ENCODE data around the gene TMEM181.
"Not testable (repeated sequence)": the region's sequence is repeated elsewhere in the genome, so short reads cannot be mapped to it uniquely, and the experiment has no call there.

Gene TMEM181

GRCh38 chr6:158648682-158649131 is 88.8 kb downstream of the TMEM181 start:
- peak overlapping the region in 13 of 21 experiments; percentile 33 to 80 (median 65) for H3K27ac ChIP-seq
- no peak overlapping the region for H3K4me3 ChIP-seq

DNA sequence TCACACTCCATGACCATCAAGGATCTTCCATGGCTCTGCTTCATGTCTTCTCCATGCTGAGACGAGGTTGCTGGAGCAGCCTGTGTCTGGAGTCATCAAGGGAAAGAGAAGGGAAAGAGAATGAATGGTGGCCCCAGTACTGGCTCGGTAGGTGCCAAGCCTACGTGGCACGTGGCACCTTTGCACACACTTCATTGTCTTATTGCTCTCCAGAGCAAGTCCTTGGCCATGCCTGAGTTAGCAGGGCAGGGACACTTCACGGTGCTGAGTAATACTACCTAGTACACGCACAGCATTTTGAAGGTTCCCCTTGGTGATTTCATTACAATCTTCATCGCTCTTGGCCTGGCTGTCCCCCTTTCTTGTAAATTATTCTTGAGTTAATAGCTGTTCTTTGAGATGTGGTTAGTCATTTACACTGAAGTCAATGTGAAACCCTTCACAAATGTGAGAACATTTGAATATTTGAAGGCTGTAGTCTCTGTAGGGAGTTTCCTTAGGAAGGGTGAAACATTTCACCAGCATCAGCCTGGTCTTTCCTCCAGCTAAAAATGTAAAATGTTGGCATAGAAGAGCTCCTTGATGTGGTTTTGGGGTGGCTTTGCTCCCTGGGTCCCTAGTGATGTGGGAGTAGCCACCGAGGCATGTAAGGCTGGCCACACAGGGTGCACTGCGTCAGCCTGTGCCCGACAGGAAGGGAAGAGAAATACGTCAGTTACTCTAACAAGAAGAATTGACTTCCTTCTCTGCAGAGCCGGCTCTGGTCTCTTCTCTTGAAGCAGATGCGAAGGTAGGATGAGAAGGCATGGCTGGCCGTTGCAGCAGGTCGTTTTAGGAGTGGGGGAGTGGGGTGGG is 89.6 kb downstream of the TMEM181 start, which contains the start of gene SYTL3:
TSS of gene SYTL3 (plus strand) at position 766 of the 855 bp plus-strand sequence. CDS start 13,215 bp downstream, outside the sequence.
- Histone ChIP-seq H3K4me3 (peak within 1 kb of the TSS in 2 of 7 experiments; percentile 2), H3K27ac (peak within 1 kb of the TSS in 19 of 21 experiments; percentile 14 to 80 (median 57))

GRCh38 chr6:158651981-158652737 is 92.3 kb downstream of the TMEM181 start:
- peak overlapping the region in 9 of 21 experiments; percentile 4 to 82 (median 50) for H3K27ac ChIP-seq
- not testable (repeated sequence) for H3K4me3 ChIP-seq

DNA sequence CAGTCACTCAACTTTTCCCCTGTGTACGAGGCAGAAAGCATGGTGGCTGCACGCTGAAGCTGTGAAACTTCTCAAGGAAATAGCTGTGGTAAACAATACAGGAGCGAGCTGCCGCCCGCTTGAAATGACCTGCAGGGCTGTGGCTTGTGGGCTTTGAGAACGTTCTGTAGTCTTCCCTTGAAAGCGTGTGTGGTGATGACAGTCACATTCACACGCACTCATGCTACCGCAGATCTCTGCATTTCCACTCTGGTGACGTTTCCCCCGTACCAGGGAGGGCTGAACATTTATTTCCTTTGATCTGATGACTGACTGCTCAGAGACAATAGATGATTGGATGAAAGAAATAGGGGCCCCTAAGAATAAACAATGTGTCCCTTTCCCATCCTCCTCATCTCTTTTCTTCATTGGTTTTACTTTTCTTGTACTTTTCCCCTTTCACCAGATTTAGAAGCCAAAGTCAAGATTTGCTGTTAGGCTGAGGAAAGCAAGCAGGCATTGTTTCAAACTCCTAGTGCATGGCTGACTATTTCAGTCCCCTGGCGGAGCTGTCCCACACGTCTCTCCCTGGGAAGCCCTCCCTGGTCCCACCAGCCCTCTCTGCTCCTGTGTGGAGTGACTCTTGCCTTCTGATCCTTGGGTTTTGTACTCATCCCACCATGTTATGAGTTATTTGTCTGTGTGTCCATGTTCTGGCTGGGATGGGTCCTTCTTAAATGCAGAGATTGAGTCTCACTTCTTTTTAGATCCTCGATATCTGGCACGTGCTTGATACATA is 93.9 kb downstream of the TMEM181 start:
- Histone ChIP-seq H3K4me3 (no peak overlapping the region), H3K27ac (peak overlapping the region in 20 of 21 experiments; percentile 4 to 84 (median 61))

DNA sequence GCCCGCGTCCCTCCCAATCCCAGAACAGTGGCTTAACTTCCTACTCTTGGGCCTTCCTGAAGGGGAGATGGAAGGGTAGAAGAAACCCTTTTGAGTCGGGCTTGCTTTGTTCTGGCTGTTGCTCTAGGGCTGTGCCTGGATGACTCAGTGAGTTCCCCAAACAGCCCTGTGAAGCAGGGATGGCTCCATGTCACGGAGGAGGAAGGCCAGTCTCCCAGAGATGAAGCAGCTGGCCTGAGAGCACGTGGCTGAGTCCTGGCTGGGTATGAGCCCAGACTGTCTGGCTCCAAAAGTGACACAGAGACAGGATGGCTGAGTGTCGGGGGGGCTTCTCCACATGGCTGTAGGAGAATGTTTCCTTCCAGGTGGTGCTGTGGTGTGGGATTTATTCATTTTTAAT is 94.6 kb downstream of the TMEM181 start:
- no peak overlapping the region for H3K4me3 ChIP-seq
- peak overlapping the region in 19 of 21 experiments; percentile 4 to 84 (median 61) for H3K27ac ChIP-seq

DNA sequence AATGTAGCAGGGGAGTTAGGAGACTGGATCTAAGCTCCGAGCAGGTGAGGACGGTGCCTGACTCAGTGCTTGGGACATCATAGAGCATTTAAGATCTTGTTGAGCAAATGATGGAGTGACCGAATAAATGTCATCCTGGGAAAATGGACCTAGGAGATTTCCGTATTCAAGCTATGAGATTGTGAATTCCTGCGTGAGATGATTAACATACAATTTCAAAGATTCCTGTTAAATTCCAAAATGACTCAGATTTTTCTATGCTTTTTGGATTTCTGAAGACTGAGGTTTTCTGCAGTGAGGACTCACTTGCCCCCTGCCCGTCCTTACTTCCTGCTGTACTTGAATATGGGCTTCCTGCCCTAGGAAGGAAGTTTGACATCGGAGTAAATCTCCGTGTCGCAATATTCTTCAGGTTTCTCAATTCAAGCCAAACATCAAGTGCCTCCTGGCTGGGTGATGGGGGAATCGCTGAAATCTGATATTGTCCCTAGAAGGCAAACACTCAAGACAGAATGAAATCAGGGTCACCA is 95.1 kb downstream of the TMEM181 start:
- peak overlapping the region in 14 of 21 experiments; percentile 11 to 84 (median 72) for H3K27ac ChIP-seq

GRCh38 chr6:158655569-158656450 is 95.9 kb downstream of the TMEM181 start:
- Histone ChIP-seq H3K27ac (peak overlapping the region in 4 of 21 experiments; percentile 9 to 75 (median 55)), H3K4me3 (no peak overlapping the region)

More for the DNA sequence above, 95.1 kb downstream of the TMEM181 start:
- no peak overlapping the region for H3K4me3 ChIP-seq

GRCh38 chr6:158656986-158657385 is 97.1 kb downstream of the TMEM181 start:
- not testable (repeated sequence) for H3K27ac ChIP-seq, H3K4me3 ChIP-seq

- no peak overlapping the region for H3K4me3 ChIP-seq
- H3K27ac ChIP-seq = no peak overlapping the region
Measured at GRCh38 chr6:158660333-158660754, 100.5 kb downstream of the TMEM181 start.

DNA sequence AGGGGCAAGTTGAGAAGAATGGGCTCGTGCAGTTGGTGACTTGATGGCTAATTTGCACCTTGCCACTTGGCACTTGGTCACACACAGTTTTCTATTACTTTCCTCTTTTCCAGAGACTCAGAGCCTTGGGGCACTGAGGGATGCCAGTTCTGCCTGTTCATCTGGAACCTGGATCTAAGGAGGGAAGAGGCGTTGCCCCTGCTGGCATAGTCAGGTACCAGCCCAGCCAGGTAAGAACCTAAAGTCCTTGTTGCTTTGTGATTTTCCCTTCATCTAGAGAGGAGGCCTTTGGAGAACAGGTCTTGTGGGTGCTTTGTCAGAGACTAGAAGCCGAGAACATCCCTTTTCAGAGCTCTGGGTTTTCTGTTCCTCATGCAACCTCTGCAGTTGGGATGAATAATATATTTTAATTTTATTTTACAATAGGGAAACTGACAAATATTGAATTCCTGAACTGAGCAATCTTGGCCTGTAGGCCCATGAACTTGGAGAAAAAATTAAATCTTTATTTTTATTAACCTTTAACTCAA is 101.3 kb downstream of the TMEM181 start:
- Histone ChIP-seq H3K27ac (peak overlapping the region in 2 of 21 experiments; percentile 14 to 25), H3K4me3 (no peak overlapping the region)

DNA sequence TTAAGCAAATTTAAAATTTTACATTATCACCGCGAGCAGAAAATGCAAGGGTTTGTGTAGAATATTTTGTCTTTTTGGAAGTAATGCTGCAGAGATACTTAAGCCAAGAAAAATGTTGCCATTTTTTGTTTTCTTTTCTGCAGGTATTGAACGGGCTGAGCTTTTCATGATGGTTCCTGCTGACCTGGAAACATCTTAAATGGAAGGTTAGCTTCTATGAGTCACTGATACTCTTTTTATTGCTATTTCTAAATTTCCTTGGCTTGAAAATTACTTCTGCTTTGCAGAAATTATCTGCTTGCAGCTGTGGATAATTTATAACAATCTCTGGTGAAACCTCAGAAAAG is 102.7 kb downstream of the TMEM181 start:
- Histone ChIP-seq H3K4me3 (peak overlapping the region in 1 of 7 experiments; percentile 16), H3K27ac (peak overlapping the region in 4 of 21 experiments; percentile 16 to 72 (median 53))

- Histone ChIP-seq H3K27ac (peak overlapping the region in 15 of 21 experiments; percentile 12 to 72 (median 40)), H3K4me3 (peak overlapping the region in 2 of 7 experiments; percentile 4 to 16)
Measured at GRCh38 chr6:158662954-158663624, 103.2 kb downstream of the TMEM181 start.

- Histone ChIP-seq H3K27ac (peak overlapping the region in 13 of 21 experiments; percentile 12 to 72 (median 40)), H3K4me3 (peak overlapping the region in 1 of 7 experiments; percentile 16)
Measured at GRCh38 chr6:158663625-158664165, 103.8 kb downstream of the TMEM181 start.

- Histone ChIP-seq H3K4me3 (no peak overlapping the region), H3K27ac (no peak overlapping the region)
Measured at GRCh38 chr6:158665332-158665731, 105.4 kb downstream of the TMEM181 start.

DNA sequence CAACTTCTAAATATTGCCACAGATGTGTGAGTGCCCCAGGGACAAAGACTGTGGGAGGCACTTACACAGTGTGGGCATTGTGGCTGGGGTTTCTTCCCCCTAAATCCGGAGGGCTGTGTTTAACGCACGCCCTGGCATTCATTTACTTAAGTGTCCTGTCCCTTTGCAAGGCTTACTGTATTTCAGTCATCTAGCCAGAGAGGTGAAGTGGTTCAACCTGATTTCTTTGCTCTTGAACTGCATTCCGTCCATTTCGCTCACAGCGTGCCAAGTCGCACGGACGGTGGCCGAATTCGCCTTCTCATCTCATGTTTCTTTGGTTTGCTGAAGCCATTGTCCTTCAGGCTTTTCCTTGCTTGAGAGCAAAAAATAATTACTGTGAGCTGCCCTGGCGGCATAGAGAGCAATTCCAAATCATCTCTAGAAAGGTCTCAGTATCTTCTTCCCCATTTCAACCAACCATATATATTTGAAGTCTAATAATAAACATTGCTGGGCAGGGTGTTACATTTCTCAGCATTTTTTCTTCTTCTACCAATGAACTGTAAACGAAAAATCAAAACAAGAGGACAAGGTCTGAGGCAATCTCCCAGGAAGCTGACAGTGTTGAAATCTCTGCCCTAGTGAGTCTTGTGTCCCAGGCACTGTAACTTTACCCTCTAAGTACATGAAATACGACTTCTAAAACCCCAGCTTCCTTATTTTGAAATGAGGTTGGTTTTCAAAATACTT is 106.9 kb downstream of the TMEM181 start:
- Histone ChIP-seq H3K4me3 (no peak overlapping the region), H3K27ac (peak overlapping the region in 8 of 21 experiments; percentile 1 to 70 (median 36))

- Histone ChIP-seq H3K27ac (peak overlapping the region in 14 of 21 experiments; percentile 1 to 55 (median 25)), H3K4me3 (no peak overlapping the region)
Measured at GRCh38 chr6:158667360-158667981, 107.6 kb downstream of the TMEM181 start.

Measured in skin epidermis (tissue), 12 donors.